AG04449 (cell line): ENCODE results near the gene CYSRT1.

Experiments used
- CTCF ChIA-PET: fragments of 350-600 bp; formaldehyde crosslinking; extraction: SDS; loops from one replicate; lab custom pipeline; 2021; ENCODE audit warnings: antibody characterized with exemption; lab: Yijun Ruan, JAX
- POLR2A ChIA-PET: fragments of 400-600, 350-600 bp; formaldehyde crosslinking; extraction: SDS; loops from one replicate; lab custom pipeline; 2020; ENCODE audit warnings: antibody characterized with exemption, inconsistent platforms; lab: Yijun Ruan, JAX
- DNase-seq: peaks from one replicate; pipeline ENCODE4 v3.0.0-alpha.2; 2010; ENCODE audit warnings: low read depth, low spot score
- H3K4me3 ChIP-seq: 2 replicates; pipeline ENCODE4 v1.5.1; 2011; ENCODE audit warnings: low read depth, mild to moderate bottlenecking, control low read depth, low read length
- TF ChIP-seq, protein P1 (sequence below): IDR thresholded peaks from one replicate; pipeline ENCODE4 v1.5.1; 2011; ENCODE audit warnings: mild to moderate bottlenecking, moderate library complexity, low read length, control low read depth, inconsistent platforms; ENCODE audit not compliant: insufficient read depth; ENCODE audit errors: missing control alignments

Gene CYSRT1

GRCh38 chr9:137212520-137212919 lies 12.5 kb upstream of the CYSRT1 start:
- CTCF ChIA-PET: interaction anchor here (1.3 kb wide), 1 partner anchor 8 kb away, joined by 3 read pairs; no protein-coding TSS in a partner anchor
- no peak overlapping the region for H3K4me3 ChIP-seq
- DNase-seq: no peak
- TF ChIP-seq, protein P1, sequence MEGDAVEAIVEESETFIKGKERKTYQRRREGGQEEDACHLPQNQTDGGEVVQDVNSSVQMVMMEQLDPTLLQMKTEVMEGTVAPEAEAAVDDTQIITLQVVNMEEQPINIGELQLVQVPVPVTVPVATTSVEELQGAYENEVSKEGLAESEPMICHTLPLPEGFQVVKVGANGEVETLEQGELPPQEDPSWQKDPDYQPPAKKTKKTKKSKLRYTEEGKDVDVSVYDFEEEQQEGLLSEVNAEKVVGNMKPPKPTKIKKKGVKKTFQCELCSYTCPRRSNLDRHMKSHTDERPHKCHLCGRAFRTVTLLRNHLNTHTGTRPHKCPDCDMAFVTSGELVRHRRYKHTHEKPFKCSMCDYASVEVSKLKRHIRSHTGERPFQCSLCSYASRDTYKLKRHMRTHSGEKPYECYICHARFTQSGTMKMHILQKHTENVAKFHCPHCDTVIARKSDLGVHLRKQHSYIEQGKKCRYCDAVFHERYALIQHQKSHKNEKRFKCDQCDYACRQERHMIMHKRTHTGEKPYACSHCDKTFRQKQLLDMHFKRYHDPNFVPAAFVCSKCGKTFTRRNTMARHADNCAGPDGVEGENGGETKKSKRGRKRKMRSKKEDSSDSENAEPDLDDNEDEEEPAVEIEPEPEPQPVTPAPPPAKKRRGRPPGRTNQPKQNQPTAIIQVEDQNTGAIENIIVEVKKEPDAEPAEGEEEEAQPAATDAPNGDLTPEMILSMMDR: no peak
- POLR2A ChIA-PET: interaction anchor here (2.8 kb wide), 1 partner anchor 10 kb away, joined by 12 read pairs; the partner anchor contains the start of gene RNF208

- ChIA-PET POLR2A (interaction anchor here (2.8 kb wide), 1 partner anchor 9 kb away, joined by 12 read pairs; the partner anchor contains the start of gene RNF208), CTCF (interaction anchor here (0.7 to 1.3 kb wide), 2 partner anchors 9 kb away, joined by 3 read pairs; no protein-coding TSS in a partner anchor)
- no peak for DNase-seq
- H3K4me3 ChIP-seq: no peak overlapping the region
- TF ChIP-seq, protein P1: no peak
Observed at GRCh38 chr9:137213160-137214060, 11.6 kb upstream of the CYSRT1 start.

DNA sequence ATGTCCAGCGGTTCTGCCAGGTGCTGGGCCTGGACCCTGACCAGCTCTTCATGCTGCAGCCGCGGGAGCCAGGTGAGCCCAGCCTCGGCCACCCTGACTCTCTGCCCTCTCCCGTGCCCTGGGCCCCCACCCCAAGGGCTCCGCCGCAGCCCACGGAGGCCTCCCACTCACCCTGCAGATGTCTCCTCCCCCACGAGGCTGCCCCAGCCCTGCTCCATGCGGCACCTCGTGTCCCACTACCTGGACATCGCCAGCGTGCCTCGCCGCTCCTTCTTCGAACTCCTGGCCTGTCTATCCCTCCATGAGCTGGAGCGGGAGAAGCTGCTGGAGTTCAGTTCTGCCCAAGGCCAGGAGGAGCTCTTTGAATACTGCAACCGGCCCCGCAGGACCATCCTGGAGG lies 10.4 kb upstream of the CYSRT1 start:
- ChIA-PET POLR2A (interaction anchor here (0.8 to 2.8 kb wide), 2 partner anchors 8 to 9 kb away, joined by 3 to 12 read pairs; partner anchors contain the start of gene RNF208), CTCF (no interaction called here)
- DNase-seq: no peak
- TF ChIP-seq, protein P1: no peak
- no peak overlapping the region for H3K4me3 ChIP-seq

GRCh38 chr9:137215196-137215986 lies 9.6 kb upstream of the CYSRT1 start:
- CTCF ChIA-PET: interaction anchor here (1.0 to 1.7 kb wide), 3 partner anchors 8 to 12 kb away, joined by 3 to 5 read pairs (median 3); partner anchors contain the start of genes CYSRT1 and RNF224
- POLR2A ChIA-PET: interaction anchor here (0.8 to 2.8 kb wide), 3 partner anchors 7 to 25 kb away, joined by 3 to 12 read pairs (median 9); partner anchors contain the start of genes RNF208 and TUBB4B
- no peak for DNase-seq
- TF ChIP-seq, protein P1: no peak
- H3K4me3 ChIP-seq: no peak overlapping the region

GRCh38 chr9:137216188-137216965 lies 8.6 kb upstream of the CYSRT1 start:
- H3K4me3 ChIP-seq: no peak overlapping the region
- ChIA-PET CTCF (interaction anchor here (1.0 to 1.7 kb wide), 3 partner anchors 9 to 11 kb away, joined by 3 to 5 read pairs (median 3); partner anchors contain the start of genes CYSRT1 and RNF224), POLR2A (interaction anchor here (0.5 to 1.9 kb wide), 2 partner anchors 15 to 24 kb away, joined by 3 to 9 read pairs; partner anchors contain the start of genes TPRN and TUBB4B)
- no peak for DNase-seq
- TF ChIP-seq, protein P1: no peak
